GM21447 (cell line): ENCODE results near the gene GALNT11.

ENCODE experiments used
- ATAC-seq: cut with Tn5 transposase; IDR thresholded peaks from one replicate; pipeline ENCODE4 v1.9.1; 2021; ENCODE audit not compliant: unreplicated experiment

GALNT11 gene

DNA sequence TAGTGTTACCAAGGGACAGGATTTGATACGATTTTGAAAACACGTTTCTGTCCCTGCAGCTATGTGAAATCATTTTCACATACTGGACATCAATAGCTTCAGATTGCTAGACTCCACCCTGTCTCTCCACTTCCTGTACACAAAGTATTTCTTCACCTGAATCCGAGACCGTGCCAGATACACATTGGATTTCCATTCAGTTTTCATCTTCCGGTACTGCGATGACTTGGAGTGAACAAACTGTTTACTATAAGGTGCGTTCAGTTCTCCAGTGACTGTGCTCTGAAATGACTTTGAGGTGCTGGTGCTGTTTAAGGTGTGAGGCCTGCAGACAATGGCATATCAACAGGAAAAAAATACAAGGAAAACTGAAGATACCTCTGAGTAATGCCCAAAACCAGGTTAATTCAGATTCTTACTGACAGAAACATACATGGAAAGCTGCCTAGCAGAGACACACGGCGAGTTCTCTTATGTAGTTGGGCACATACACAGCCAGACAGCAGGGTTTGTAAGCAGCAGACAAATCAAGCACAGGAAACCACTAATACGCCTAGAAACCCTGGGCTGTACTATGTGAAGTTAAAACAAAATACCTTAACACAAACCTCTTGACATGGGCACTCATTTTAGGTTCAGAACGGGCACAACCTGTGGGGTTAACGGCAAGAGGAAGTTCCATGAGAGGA, 119.2 kb downstream of the GALNT11 start:
- ATAC-seq, result no peak

DNA sequence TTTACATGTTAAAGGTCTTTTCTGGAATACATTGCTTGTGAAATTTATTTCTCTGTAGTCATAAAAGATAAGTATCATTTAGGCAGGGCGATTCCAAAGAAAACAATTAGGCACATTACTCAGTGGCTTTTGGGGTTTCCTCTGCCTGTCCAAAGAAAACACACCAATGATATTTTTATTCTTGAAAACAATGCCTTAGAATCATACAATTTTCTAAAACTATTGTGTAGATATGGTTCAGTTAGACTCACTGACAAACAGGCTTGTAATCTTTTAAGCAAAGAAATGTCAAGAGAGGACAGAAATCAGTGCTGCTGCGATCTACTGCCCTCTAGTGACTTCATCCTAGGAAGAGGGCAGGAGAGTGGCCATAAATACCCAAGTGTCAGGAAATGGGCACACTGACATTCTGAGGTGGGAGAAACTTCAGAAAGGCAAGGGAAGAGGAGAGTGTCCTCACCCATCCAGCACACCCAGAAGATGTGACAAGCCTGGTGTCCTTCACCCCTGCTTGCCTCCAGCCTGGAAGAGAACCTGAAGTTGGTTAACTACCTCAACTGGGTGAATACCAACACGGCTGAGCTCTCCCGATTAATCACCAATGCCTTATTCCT, 120.5 kb downstream of the GALNT11 start:
- ATAC-seq, result no peak

DNA sequence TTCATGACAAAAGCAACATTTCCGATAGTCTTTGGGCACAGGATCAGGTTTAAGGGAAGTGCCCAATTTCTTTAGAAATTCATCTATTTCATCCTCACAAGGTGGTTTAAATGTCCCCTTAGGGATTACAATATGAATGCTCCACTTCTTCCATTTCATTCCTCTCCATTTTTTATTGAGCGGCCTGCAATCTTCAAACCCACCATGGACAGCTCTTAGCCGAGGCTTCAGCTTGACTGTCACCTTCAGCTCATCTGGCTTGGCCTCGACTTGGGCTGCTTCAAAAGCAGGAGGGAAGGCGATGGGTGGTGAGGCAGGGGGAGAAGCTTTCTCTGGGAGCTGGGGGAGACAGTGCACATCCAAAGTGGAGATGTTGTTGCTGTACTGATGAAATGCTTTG, 123.2 kb downstream of the GALNT11 start:
- no peak for ATAC-seq

DNA sequence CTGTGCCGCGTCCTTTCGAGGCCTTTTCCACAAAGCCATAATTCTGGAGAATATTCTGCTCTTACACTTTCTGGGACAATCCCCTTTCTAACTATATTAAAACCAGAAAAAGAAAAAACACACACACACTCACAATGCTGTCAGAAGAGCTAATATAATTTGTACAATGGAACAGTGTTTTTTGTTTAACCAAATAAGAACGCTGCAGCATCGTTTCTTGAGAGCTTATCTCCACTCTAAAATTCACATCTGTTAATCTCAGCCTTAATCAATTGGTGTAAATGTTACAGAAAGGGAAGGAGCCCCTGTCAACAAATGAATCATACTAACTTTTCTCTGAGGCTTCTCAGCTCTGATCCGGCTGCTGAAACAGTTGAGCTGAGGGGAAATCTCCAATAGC, 123.9 kb downstream of the GALNT11 start:
- ATAC-seq, result no peak

DNA sequence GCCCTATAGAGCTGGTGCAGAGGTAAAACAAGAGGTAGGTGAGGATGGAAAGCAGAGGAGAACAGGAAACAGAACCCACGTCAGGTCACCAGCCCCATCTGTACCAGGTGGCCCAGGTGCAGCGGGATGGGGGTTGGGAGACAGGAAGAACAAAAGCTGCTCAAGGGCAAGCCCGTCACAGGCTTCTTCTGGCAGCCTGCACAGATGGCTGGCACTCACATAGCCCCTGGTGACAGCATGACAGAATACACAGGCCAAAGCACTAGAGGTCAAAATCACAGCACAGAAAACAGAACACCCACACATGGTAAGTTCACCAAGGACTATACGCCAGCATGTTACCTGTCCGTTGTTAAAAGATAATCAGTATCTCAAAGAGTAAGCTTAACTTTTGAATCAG, 126.8 kb downstream of the GALNT11 start:
- no peak for ATAC-seq

DNA sequence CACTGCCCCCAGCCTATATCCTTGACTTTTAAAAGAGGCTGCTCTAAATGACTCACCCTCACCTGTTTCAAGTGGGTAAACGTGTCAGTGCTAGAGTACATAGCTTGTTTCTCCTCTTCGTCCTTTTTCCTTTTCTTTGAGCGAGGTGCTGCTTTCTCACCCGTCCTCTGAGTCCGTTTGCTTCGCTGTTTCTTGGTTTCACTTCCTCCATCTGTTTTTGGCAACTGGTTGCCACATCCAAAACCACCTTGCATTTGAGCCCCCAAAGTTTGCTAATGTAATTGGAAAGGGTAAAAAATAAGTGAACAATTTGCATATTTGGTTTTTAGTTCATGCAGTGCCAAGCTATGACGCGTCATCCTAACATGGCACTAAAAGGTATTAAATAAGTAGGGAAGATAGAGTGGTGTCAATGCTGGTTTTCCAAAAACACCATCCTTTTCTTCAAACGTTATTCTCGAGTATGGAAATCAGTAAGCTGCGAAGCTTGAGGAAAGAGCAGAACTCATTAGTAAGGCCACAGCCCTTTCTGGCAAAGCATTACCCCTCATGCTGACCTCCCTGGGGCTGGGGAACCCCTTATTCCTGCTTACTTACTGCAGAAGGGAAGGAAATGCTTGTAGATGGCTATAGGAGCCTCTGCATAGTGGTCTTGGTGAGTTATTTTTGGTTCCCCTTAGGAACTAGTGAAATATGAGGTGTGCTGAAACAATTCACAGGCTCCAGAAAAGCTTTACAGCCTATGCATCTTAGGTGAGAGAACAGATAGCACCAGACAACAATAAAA, 133.5 kb downstream of the GALNT11 start:
- ATAC-seq, result peak; percentile 90

DNA sequence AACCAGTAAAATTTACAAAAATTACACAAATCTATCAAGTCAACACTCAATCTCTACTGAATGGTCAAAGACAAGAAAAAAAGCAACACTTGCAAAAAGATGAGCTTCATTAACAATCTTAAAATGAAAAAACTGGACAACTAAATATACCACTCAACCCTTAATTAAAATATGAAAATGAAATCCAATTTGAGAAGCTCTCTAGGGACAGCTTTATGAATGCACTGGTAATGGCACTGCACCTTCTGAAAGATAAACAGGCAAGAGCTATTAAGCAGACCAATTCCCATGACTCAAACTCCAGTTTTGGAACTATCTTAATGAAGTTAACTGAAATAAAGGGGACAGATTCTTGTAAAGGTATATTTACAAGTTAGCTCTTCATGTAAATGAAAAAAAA, 135.7 kb downstream of the GALNT11 start:
- ATAC-seq, result no peak

DNA sequence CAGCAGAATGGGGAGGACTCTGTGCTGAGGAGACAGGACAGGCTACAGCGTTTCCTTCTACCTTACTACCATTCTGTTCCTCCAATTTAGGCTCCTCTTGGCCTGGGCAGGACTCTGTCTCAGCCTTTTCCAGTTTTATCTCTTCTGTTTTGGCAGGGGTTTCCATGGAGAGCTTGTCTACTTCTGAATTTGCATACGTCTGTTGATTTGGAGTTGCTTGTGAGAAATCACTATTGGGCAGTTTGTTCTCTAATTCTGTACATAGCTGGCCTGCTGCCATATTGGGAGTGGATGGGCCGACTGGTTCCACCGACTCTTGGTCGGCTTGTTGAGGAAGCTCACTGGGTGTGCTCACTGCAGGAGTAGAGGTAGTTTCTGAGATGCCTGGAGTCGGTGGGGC, 136.8 kb downstream of the GALNT11 start:
- no peak for ATAC-seq
